ENCODE measurements around the gene SSBP3.

DNA sequence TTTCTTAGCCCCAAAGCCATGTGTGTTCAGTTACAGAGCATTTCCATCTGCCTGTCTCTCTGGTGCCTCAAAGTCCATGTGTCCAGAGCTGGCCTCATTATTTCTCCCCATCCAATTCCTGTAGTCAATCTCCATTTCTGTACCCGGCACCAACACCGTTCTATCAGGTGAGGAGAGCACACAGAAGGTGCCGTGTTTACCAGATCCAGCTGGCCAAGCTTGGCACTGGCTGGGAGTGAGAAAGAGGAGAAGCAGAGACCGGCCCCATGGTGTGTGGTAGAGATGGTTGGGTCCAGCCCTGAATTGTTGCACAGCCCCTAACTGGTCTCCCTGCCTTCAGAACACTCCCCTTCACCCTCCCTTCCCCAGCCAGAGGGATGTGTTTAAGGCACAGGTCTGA lies 7.5 kb upstream of the SSBP3 start:
- TF ChIP-seq CTCF (IDR thresholded peaks at IDR 0.05) (no peak), POLR2AphosphoS5 (IDR thresholded peaks at IDR 0.05) (no peak)

Data from breast epithelium (tissue), 3 donors.